HepG2 (cell line): ENCODE data around the gene KRT1. TPM values are rescaled to one million over a fixed set of nuclear protein-coding genes. Genes with fewer than 3 reads are reported as not detected.

ENCODE experiments used
- ATAC-seq: fragments of 200-7000 bp; cut with Tn5 transposase; 3 replicates; pipeline ENCODE4 v1.9.1; 2020; ENCODE audit warnings: mild to moderate bottlenecking, moderate library complexity
- BruUV-seq: library from RNA; stranded (reverse); fragments of 400-500 nt; replicated peaks from 2 replicates; lab custom pipeline; 2021; lab: Mats Ljungman, UMichigan
- CTCF ChIA-PET: fragments of 300-600 bp; formaldehyde crosslinking; extraction: SDS; loops from one replicate; lab custom pipeline; 2021; ENCODE audit warnings: low total read pairs, inconsistent platforms, low intra/inter-chr PET ratio; lab: Yijun Ruan, JAX
- POLR2A ChIA-PET: fragments of 350-600 bp; sonication (Branson Sonifier 250); formaldehyde crosslinking; loops from one replicate; lab custom pipeline; 2020; ENCODE audit warnings: antibody characterized with exemption, inconsistent platforms; lab: Yijun Ruan, JAX
- DNase-seq: peaks from one replicate; pipeline ENCODE4 v3.0.0-alpha.2; 2015; ENCODE audit warnings: low spot score
- FAIRE-seq: peaks from 3 replicates; lab custom pipeline; 2011; peaks lifted over from hg19 to GRCh38; lab: Jason Lieb, UNC
- H2AFZ ChIP-seq: one replicate; pipeline ENCODE4 v1.6.1; 2011; ENCODE audit warnings: low read length, inconsistent platforms
- H3K27ac ChIP-seq: fragments of 300-600 bp; 3 replicates; pipeline ENCODE4 v1.8.0; 2011; ENCODE audit warnings: mixed run types, mild to moderate bottlenecking, mixed read lengths, low read length, inconsistent platforms; ENCODE audit not compliant: insufficient read depth; ENCODE audit errors: extremely low read length
- H3K27me3 ChIP-seq, 2 experiments: fragments of 200-600 bp in 1 of 2; 2 replicates in 1 of 2; 3 replicates in 1 of 2; pipeline versions ENCODE4 v1.6.0 to v1.8.0; 2011; ENCODE audit warnings: low read length in 2 of 2, mild to moderate bottlenecking in 2 of 2, moderate library complexity in 2 of 2, inconsistent platforms in 1 of 2; ENCODE audit not compliant: insufficient read depth in 2 of 2, control insufficient read depth in 1 of 2
- H3K36me3 ChIP-seq, 2 experiments: fragments of 200-600 bp in 1 of 2; replicated peaks in 1 of 2; 2 replicates in 1 of 2; 3 replicates in 1 of 2; pipeline versions ENCODE4 v1.5.1 to v1.8.0; 2011; ENCODE audit warnings: low read length in 2 of 2, inconsistent platforms in 1 of 2; ENCODE audit not compliant: insufficient read depth in 2 of 2, control insufficient read depth in 1 of 2
- H3K4me1 ChIP-seq: 2 replicates; pipeline ENCODE4 v1.5.1; 2012; ENCODE audit warnings: low read length, inconsistent platforms; ENCODE audit not compliant: insufficient read depth
- H3K4me2 ChIP-seq: 2 replicates; pipeline ENCODE4 v1.6.0; 2011; ENCODE audit warnings: low read depth, low read length, inconsistent platforms
- H3K4me3 ChIP-seq, 3 experiments: fragments of 200-600 bp in 1 of 3; sonication (generic), shearing (Covaris generic) in 1 of 3; replicated peaks in 1 of 3; 2 replicates each; pipeline ENCODE4 v1.5.1; 2011 to 2016; ENCODE audit warnings: low read length in 3 of 3, inconsistent platforms in 2 of 3, low read depth in 2 of 3, mild to moderate bottlenecking in 2 of 3, control low read depth in 1 of 3, mixed read lengths in 1 of 3; ENCODE audit not compliant: insufficient read depth in 1 of 3
- H3K79me2 ChIP-seq: one replicate; pipeline ENCODE4 v1.6.1; 2011; ENCODE audit warnings: low read length, inconsistent platforms; ENCODE audit not compliant: insufficient read depth
- H3K9ac ChIP-seq: 2 replicates; pipeline ENCODE4 v1.6.0; 2011; ENCODE audit warnings: mild to moderate bottlenecking, low read depth, low read length, inconsistent platforms; ENCODE audit not compliant: insufficient read depth
- H3K9me3 ChIP-seq: 2 replicates; pipeline ENCODE4 v1.5.1; 2012; ENCODE audit warnings: mild to moderate bottlenecking, low read length
- H4K20me1 ChIP-seq: 2 replicates; pipeline ENCODE4 v1.6.0; 2011; ENCODE audit warnings: inconsistent platforms, mild to moderate bottlenecking, low read length, moderate library complexity; ENCODE audit not compliant: insufficient read depth
- ADNP ChIP-seq: sonication (generic); formaldehyde crosslinking; IDR thresholded peaks from 2 replicates; pipeline ENCODE4 v1.4.0; 2020; ENCODE audit warnings: missing genetic modification reagents
- HNF4G ChIP-seq, 2 experiments: sonication (generic) in 1 of 2; formaldehyde crosslinking in 1 of 2; IDR thresholded peaks; 2 replicates each; pipeline versions ENCODE4 v1.4.0 to v1.6.1; 2011 to 2020; ENCODE audit warnings: borderline replicate concordance in 2 of 2, low read depth in 2 of 2, mild to moderate bottlenecking in 2 of 2, low read length in 1 of 2, missing genetic modification reagents in 1 of 2, moderate library complexity in 1 of 2
- MTA1 ChIP-seq: sonication (generic); formaldehyde crosslinking; IDR thresholded peaks from 2 replicates; pipeline ENCODE4 v1.4.0; 2020; ENCODE audit warnings: missing genetic modification reagents, mild to moderate bottlenecking, borderline replicate concordance
- ZFP36 ChIP-seq: fragments of 150-350 bp; IDR thresholded peaks from 2 replicates; pipeline ENCODE4 v1.6.1; 2018; ENCODE audit warnings: borderline replicate concordance, low read length, low read depth; ENCODE audit not compliant: partially characterized antibody
- ZNF138 ChIP-seq: sonication (generic); formaldehyde crosslinking; IDR thresholded peaks from 2 replicates; pipeline ENCODE4 v1.5.0; 2020; ENCODE audit warnings: mild to moderate bottlenecking, low read depth, missing genetic modification reagents
- ZNF629 ChIP-seq: sonication (generic); formaldehyde crosslinking; conservative IDR thresholded peaks from 2 replicates; pipeline ENCODE4 v1.5.0; 2020; ENCODE audit warnings: missing genetic modification reagents
- WGBS: methylation state at CpG from one replicate; pipeline ENCODE4 v1.1.6; 2017; ENCODE audit warnings: low lambda C conversion rate; 5-methylcytosine and 5-hydroxymethylcytosine counted together
- in situ Hi-C: cut with HindIII; loops from 2 replicates; pipeline ENCODE4 v1.10.0; 2017; ENCODE audit warnings: low pct_unique_long_range_greater_than_20kb; ENCODE audit not compliant: extremely low pct_ligation_motif_present
- intact Hi-C: fragments of 100-400 bp; cut with micrococcal nuclease; formaldehyde crosslinking; loops from one replicate; pipeline ENCODE4 v1.10.0; 2022; ENCODE audit not compliant: unreplicated experiment
- polyA plus RNA-seq, 8 experiments: library from polyadenylated mRNA; depleted of rRNA in 3 of 8; stranded (reverse) in 7 of 8; unstranded in 1 of 8; fragments of >200 nt; fragmentation: Illumina TruSeq in 4 of 8; extraction: Trizol in 4 of 8; gene quantifications; 2 replicates each; pipeline versions ENCODE4 v1.2.1 to v1.2.3, GENCODE V29; 2011 to 2016; ENCODE audit warnings: low read depth in 4 of 8, missing spikeins in 1 of 8, mixed read lengths in 1 of 8; ENCODE audit not compliant: insufficient read depth in 1 of 8
- total RNA-seq, 5 experiments: library from RNA; depleted of rRNA; stranded (reverse); fragments of >200 nt; fragmentation: Illumina TruSeq; extraction: Trizol; gene quantifications; 2 replicates each; pipeline ENCODE4 v1.2.3, GENCODE V29; 2016; ENCODE audit warnings: low read depth in 1 of 5
- TF ChIP-seq, protein P1 (sequence below): sonication (generic); formaldehyde crosslinking; IDR thresholded peaks from 2 replicates; pipeline ENCODE4 v1.5.1; 2020; ENCODE audit warnings: missing genetic modification reagents, mild to moderate bottlenecking, borderline replicate concordance
- TF ChIP-seq, protein P2 (sequence below): sonication (generic); formaldehyde crosslinking; IDR thresholded peaks from 2 replicates; pipeline ENCODE4 v1.5.1; 2020; ENCODE audit warnings: missing genetic modification reagents, mild to moderate bottlenecking, borderline replicate concordance

Gene KRT1
- total and polyA plus RNA-seq, 2 of the 13 experiments (the other 11 are each of a cell fraction or from before 2014, with no cell fraction given): not detected

DNA sequence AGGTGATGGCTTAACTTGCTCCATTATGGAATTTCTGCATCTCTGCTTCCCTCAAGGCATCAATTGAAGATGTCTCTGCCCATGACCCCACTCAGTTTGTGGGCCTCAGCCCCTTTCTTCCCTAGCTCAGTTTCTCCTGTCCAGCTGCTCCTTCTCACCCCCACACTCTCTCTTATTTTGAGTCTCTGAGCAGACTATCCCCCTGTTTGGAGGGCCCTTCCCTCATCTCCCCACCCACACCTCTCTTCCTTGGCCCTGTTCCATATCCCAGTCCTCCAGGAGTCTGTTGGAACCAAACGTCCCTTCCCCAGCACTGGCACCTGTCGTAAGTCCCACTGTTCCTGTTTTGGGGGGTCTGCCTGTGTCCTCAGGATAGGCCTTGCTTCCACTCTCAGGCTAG is 8.3 kb upstream of the KRT1 start:
- peaks cover 6 to 59% of the 10 kb centered on the region in 2 experiments; a peak in 3 of 5 replicates for H3K27me3 ChIP-seq
- no peak for FAIRE-seq
- DNase-seq: no peak
- no peak for ATAC-seq
- H3K36me3 ChIP-seq: no peaks in the 10 kb centered on the region
- POLR2A ChIA-PET: no interaction called here
- BruUV-seq: no TSS peak
- no peaks in the 10 kb centered on the region for H3K79me2 ChIP-seq
- intact Hi-C loops: no loop called here
- 0% methylated on average over 2 of the region's 2 CpGs for WGBS
- TF ChIP-seq ADNP (CRISPR knock-in tag): no peak
- TF ChIP-seq, protein P1, sequence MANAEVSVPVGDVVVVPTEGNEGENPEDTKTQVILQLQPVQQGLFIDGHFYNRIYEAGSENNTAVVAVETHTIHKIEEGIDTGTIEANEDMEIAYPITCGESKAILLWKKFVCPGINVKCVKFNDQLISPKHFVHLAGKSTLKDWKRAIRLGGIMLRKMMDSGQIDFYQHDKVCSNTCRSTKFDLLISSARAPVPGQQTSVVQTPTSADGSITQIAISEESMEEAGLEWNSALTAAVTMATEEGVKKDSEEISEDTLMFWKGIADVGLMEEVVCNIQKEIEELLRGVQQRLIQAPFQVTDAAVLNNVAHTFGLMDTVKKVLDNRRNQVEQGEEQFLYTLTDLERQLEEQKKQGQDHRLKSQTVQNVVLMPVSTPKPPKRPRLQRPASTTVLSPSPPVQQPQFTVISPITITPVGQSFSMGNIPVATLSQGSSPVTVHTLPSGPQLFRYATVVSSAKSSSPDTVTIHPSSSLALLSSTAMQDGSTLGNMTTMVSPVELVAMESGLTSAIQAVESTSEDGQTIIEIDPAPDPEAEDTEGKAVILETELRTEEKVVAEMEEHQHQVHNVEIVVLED (CRISPR knock-in tag): no peak
- TF ChIP-seq, protein P2, sequence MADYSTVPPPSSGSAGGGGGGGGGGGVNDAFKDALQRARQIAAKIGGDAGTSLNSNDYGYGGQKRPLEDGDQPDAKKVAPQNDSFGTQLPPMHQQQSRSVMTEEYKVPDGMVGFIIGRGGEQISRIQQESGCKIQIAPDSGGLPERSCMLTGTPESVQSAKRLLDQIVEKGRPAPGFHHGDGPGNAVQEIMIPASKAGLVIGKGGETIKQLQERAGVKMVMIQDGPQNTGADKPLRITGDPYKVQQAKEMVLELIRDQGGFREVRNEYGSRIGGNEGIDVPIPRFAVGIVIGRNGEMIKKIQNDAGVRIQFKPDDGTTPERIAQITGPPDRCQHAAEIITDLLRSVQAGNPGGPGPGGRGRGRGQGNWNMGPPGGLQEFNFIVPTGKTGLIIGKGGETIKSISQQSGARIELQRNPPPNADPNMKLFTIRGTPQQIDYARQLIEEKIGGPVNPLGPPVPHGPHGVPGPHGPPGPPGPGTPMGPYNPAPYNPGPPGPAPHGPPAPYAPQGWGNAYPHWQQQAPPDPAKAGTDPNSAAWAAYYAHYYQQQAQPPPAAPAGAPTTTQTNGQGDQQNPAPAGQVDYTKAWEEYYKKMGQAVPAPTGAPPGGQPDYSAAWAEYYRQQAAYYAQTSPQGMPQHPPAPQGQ: no peak
- no peak for TF ChIP-seq ZNF138 (CRISPR knock-in tag)
- TF ChIP-seq ZFP36: no peak
- TF ChIP-seq ZNF629 (CRISPR knock-in tag): no peak
- TF ChIP-seq HNF4G (IDR thresholded peaks at IDR 0.05; ENCODE audit: borderline replicate concordance, low read depth, low read length): no peak
- no peak for TF ChIP-seq HNF4G (CRISPR knock-in tag; IDR thresholded peaks at IDR 0.05; ENCODE audit: borderline replicate concordance, low read depth)
- no peak for TF ChIP-seq MTA1 (CRISPR knock-in tag)
- no peak overlapping the region for H3K27ac ChIP-seq
- H3K4me1 ChIP-seq: no peaks in the 10 kb centered on the region
- H3K4me3 ChIP-seq: no peak overlapping the region
- in situ Hi-C loops: loop anchor here (25.0 kb wide), 1 partner anchor 299 kb away; no protein-coding TSS in a partner anchor
- H3K4me2 ChIP-seq: no peak overlapping the region
- no peaks in the 10 kb centered on the region for H4K20me1 ChIP-seq
- no peak overlapping the region for H3K9ac ChIP-seq
- CTCF ChIA-PET: no interaction called here
- no peaks in the 10 kb centered on the region for H3K9me3 ChIP-seq
- H2AFZ ChIP-seq: no peak overlapping the region
